A549 (cell line): Measurements from ENCODE around the gene UNKL. TPM values are rescaled to one million over a fixed set of nuclear protein-coding genes. Genes with fewer than 3 reads are reported as not detected.

ENCODE experiments used
- ATAC-seq, 2 experiments: fragments of 200-7000 bp in 1 of 2; fragments of >200 bp in 1 of 2; cut with Nextera tagmentation in 1 of 2; cut with Tn5 transposase in 1 of 2; 3 replicates each; pipeline versions ENCODE4 v1.8.0 to v1.9.1; 2018 to 2020; ENCODE audit warnings: mild to moderate bottlenecking in 1 of 2, moderate library complexity in 1 of 2
- CTCF ChIA-PET: fragments of 300-600 bp; sonication (Branson Sonifier 250); formaldehyde crosslinking; extraction: SDS; loops from one replicate; lab custom pipeline; 2021; ENCODE audit warnings: antibody characterized with exemption, inconsistent platforms; lab: Yijun Ruan, JAX
- POLR2A ChIA-PET: fragments of 350-600 bp; formaldehyde crosslinking; extraction: SDS; loops from one replicate; lab custom pipeline; 2021; ENCODE audit warnings: antibody characterized with exemption, inconsistent platforms; lab: Yijun Ruan, JAX
- DNase-seq, 2 experiments: peaks; one replicate each; pipeline versions ENCODE4 v3.0.0 to v3.0.0-alpha.2; 2011 to 2016; ENCODE audit warnings: low read depth in 1 of 2, low spot score in 1 of 2
- FAIRE-seq: peaks from 2 replicates; lab custom pipeline; 2011; peaks lifted over from hg19 to GRCh38; lab: Jason Lieb, UNC
- H3K27ac ChIP-seq, 2 experiments: fragments of >200 bp; sonication (Bioruptor Twin); formaldehyde crosslinking; 3 replicates each; pipeline ENCODE4 v1.5.1; 2016 to 2017
- H3K4me1 ChIP-seq: fragments of >200 bp; sonication (Bioruptor Twin); formaldehyde crosslinking; 3 replicates; pipeline ENCODE4 v1.6.1; 2016
- H3K4me2 ChIP-seq: fragments of >200 bp; sonication (Bioruptor Twin); formaldehyde crosslinking; 3 replicates; pipeline ENCODE4 v1.6.1; 2016
- H3K4me3 ChIP-seq: fragments of >200 bp; sonication (Bioruptor Twin); formaldehyde crosslinking; 3 replicates; pipeline ENCODE4 v1.5.1; 2016
- H3K9me3 ChIP-seq: fragments of >200 bp; sonication (Bioruptor Twin); formaldehyde crosslinking; 3 replicates; pipeline ENCODE4 v1.6.1; 2016
- CBX8 ChIP-seq: fragments of 200-600 bp; sonication (generic); IDR thresholded peaks from 2 replicates; pipeline ENCODE4 v1.6.1; 2016
- CHD4 ChIP-seq: fragments of 200-600 bp; sonication (generic); IDR thresholded peaks from 2 replicates; pipeline ENCODE4 v1.6.1; 2016; ENCODE audit warnings: antibody characterized with exemption, mild to moderate bottlenecking, borderline replicate concordance
- EHF ChIP-seq: fragments of 250-450 bp; sonication (Bioruptor Pico); IDR thresholded peaks from 2 replicates; pipeline ENCODE4 v1.5.0; 2020; ENCODE audit warnings: mild to moderate bottlenecking
- EHMT2 ChIP-seq: fragments of 200-600 bp; sonication (generic); IDR thresholded peaks from 2 replicates; pipeline ENCODE4 v1.6.1; 2016; ENCODE audit warnings: antibody characterized with exemption, low read depth, mild to moderate bottlenecking, moderate library complexity
- EP300 ChIP-seq, 2 experiments: fragments of >200 bp; sonication (Bioruptor Twin); formaldehyde crosslinking; IDR thresholded peaks; 2 replicates in 1 of 2; 3 replicates in 1 of 2; pipeline ENCODE4 v1.6.1; 2016 to 2017
- GATA3 ChIP-seq: IDR thresholded peaks from 2 replicates; pipeline ENCODE4 v1.6.1; 2012; ENCODE audit warnings: borderline replicate concordance
- KDM1A ChIP-seq: fragments of 200-600 bp; sonication (generic); IDR thresholded peaks from 2 replicates; pipeline ENCODE4 v1.6.1; 2016; ENCODE audit warnings: low read depth, mild to moderate bottlenecking
- NFE2L2 ChIP-seq: fragments of 150-350 bp; conservative IDR thresholded peaks from 2 replicates; pipeline ENCODE4 v1.6.1; 2014; ENCODE audit warnings: low read length
- RARB ChIP-seq: fragments of 250-450 bp; sonication (Bioruptor Pico); IDR thresholded peaks from 2 replicates; pipeline ENCODE4 v1.8.0; 2021; ENCODE audit warnings: mild to moderate bottlenecking, moderate library complexity
- RCOR1 ChIP-seq: fragments of 150-350 bp; IDR thresholded peaks from 2 replicates; pipeline ENCODE4 v1.6.1; 2014; ENCODE audit warnings: antibody characterized with exemption, low read length, low read depth
- RNF2 ChIP-seq: fragments of 200-600 bp; sonication (generic); IDR thresholded peaks from 2 replicates; pipeline ENCODE4 v1.6.1; 2016; ENCODE audit warnings: low read depth, mild to moderate bottlenecking, antibody characterized with exemption, moderate library complexity, borderline replicate concordance
- SMC3 ChIP-seq: fragments of >200 bp; sonication (Bioruptor Twin); formaldehyde crosslinking; IDR thresholded peaks from 3 replicates; pipeline ENCODE4 v1.6.1; 2018; ENCODE audit warnings: inconsistent platforms
- ZSCAN20 ChIP-seq: fragments of 250-450 bp; sonication (Bioruptor Pico); IDR thresholded peaks from 2 replicates; pipeline ENCODE4 v1.8.0; 2022; ENCODE audit warnings: mild to moderate bottlenecking, moderate library complexity
- WGBS: methylation state at CpG from one replicate; pipeline ENCODE4 v1.1.6; 2017; ENCODE audit errors: missing lambda C conversion rate; 5-methylcytosine and 5-hydroxymethylcytosine counted together
- polyA plus RNA-seq, 4 experiments: library from polyadenylated mRNA; depleted of rRNA in 3 of 4; stranded (reverse); fragments of >200 nt; fragmentation: RNase III in 1 of 4; extraction: RNeasy Plus Mini Kit Qiagen cat#74134 plus additional on column Dnase treatment in 1 of 4; gene quantifications; 2 replicates in 3 of 4; 3 replicates in 1 of 4; pipeline ENCODE4 v1.2.3, GENCODE V29; 2011 to 2017
- TF ChIP-seq, protein P1 (sequence below): fragments of 250-450 bp; sonication (Bioruptor Pico); IDR thresholded peaks from 2 replicates; pipeline ENCODE4 v1.5.0; 2020; ENCODE audit warnings: low read depth, mild to moderate bottlenecking, moderate library complexity
- TF ChIP-seq, protein P2 (sequence below): fragments of >200 bp; sonication (Bioruptor Twin); formaldehyde crosslinking; IDR thresholded peaks from 3 replicates; pipeline ENCODE4 v1.6.1; 2016
- TF ChIP-seq, protein P3 (sequence below): fragments of 150-350 bp; IDR thresholded peaks from 2 replicates; pipeline ENCODE4 v1.6.1; 2014; ENCODE audit warnings: low read depth, mild to moderate bottlenecking, low read length
- TF ChIP-seq, protein P4 (sequence below): fragments of 200-600 bp; sonication (generic); IDR thresholded peaks from 2 replicates; pipeline ENCODE4 v1.6.1; 2016; ENCODE audit warnings: antibody characterized with exemption, mild to moderate bottlenecking, moderate library complexity
- TF ChIP-seq, protein P5 (sequence below): fragments of 250-450 bp; sonication (Bioruptor Pico); IDR thresholded peaks from 2 replicates; pipeline ENCODE4 v1.5.0; 2021; ENCODE audit warnings: mild to moderate bottlenecking, moderate library complexity, borderline replicate concordance
- TF ChIP-seq, protein P6 (sequence below): fragments of >200 bp; sonication (Bioruptor Twin); formaldehyde crosslinking; IDR thresholded peaks from 3 replicates; pipeline ENCODE4 v1.5.1; 2016

UNKL gene
- polyA plus RNA-seq, 2 of the 4 experiments (the other 2 are of a cell fraction), result 20.7 to 37.6 TPM

DNA sequence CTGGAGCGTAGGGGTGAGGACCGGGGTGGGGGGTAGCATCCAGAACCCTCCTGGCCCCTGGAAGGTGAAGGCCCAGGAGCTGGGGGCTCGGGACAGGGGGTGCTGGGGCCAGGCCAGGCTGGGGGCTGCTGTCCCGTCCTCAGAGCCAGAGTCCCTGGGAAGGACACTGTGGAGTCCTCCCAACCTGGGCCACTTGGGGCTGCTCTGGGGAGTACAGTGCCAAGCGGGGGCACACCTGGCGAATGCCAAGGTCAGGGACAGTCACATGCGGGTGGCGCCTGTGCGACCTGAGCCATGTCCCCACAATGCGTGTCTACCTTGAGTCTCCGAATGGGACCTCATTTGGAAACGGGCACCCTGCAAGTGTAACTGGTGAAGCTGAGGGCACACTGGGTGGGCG, 15.1 kb upstream of the UNKL start:
- Histone ChIP-seq H3K4me2 (no peak overlapping the region), H3K9me3 (no peaks in the 10 kb centered on the region), H3K4me1 (peaks cover 10% of the 10 kb centered on the region; the same call in 2 of the 3 replicates), H3K27ac (no peak overlapping the region; a peak in 1 of 6 replicates), H3K4me3 (no peak overlapping the region)
- no peak for FAIRE-seq
- ChIA-PET CTCF (interaction anchor here (0.5 to 5.6 kb wide), 5 partner anchors 9 to 336 kb away, joined by 3 to 57 read pairs (median 5); partner anchors contain the start of genes CCDC154 and UQCC4), POLR2A (no interaction called here)
- no peak for ATAC-seq
- TF ChIP-seq NFE2L2 (no peak), ZSCAN20 (CRISPR knock-in tag) (no peak), EP300 (IDR thresholded peaks at IDR 0.05) (no peak), GATA3 (no peak), CHD4 (no peak), RARB (CRISPR knock-in tag) (no peak), RNF2 (no peak)
- TF ChIP-seq, protein P1, sequence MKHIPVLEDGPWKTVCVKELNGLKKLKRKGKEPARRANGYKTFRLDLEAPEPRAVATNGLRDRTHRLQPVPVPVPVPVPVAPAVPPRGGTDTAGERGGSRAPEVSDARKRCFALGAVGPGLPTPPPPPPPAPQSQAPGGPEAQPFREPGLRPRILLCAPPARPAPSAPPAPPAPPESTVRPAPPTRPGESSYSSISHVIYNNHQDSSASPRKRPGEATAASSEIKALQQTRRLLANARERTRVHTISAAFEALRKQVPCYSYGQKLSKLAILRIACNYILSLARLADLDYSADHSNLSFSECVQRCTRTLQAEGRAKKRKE (CRISPR knock-in tag), result no peak
- TF ChIP-seq, protein P2, sequence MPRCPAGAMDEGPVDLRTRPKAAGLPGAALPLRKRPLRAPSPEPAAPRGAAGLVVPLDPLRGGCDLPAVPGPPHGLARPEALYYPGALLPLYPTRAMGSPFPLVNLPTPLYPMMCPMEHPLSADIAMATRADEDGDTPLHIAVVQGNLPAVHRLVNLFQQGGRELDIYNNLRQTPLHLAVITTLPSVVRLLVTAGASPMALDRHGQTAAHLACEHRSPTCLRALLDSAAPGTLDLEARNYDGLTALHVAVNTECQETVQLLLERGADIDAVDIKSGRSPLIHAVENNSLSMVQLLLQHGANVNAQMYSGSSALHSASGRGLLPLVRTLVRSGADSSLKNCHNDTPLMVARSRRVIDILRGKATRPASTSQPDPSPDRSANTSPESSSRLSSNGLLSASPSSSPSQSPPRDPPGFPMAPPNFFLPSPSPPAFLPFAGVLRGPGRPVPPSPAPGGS, result no peak
- no peak for DNase-seq
- WGBS, result 82% methylated on average over 3 of the region's 13 CpGs

DNA sequence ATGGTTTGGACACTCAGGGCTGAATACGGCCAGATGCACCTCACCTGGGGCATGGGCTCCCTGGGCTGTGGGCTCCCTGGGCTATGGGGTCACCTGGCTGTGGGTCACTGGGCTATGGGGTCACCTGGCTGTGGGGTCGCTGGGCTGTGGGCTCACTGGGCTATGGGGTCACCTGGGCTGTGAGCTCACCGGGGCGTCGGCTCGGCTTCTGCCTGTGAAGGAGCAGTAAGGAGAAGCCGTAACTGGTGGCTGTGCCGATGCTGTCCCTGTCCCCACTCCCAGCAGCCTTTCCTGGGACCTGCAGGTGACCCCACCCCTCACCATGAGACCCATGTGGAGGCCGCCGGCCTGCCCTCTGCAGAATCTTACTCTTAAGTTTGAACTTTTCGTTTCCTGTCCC, 14.5 kb upstream of the UNKL start:
- CTCF ChIA-PET, result interaction anchor here (0.8 to 5.6 kb wide), 8 partner anchors 9 to 337 kb away, joined by 3 to 57 read pairs (median 4); partner anchors contain the start of genes CCDC154 and UQCC4
- TF ChIP-seq, protein P3, sequence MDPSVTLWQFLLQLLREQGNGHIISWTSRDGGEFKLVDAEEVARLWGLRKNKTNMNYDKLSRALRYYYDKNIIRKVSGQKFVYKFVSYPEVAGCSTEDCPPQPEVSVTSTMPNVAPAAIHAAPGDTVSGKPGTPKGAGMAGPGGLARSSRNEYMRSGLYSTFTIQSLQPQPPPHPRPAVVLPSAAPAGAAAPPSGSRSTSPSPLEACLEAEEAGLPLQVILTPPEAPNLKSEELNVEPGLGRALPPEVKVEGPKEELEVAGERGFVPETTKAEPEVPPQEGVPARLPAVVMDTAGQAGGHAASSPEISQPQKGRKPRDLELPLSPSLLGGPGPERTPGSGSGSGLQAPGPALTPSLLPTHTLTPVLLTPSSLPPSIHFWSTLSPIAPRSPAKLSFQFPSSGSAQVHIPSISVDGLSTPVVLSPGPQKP, result no peak
- TF ChIP-seq RNF2, result no peak
- TF ChIP-seq, protein P4, sequence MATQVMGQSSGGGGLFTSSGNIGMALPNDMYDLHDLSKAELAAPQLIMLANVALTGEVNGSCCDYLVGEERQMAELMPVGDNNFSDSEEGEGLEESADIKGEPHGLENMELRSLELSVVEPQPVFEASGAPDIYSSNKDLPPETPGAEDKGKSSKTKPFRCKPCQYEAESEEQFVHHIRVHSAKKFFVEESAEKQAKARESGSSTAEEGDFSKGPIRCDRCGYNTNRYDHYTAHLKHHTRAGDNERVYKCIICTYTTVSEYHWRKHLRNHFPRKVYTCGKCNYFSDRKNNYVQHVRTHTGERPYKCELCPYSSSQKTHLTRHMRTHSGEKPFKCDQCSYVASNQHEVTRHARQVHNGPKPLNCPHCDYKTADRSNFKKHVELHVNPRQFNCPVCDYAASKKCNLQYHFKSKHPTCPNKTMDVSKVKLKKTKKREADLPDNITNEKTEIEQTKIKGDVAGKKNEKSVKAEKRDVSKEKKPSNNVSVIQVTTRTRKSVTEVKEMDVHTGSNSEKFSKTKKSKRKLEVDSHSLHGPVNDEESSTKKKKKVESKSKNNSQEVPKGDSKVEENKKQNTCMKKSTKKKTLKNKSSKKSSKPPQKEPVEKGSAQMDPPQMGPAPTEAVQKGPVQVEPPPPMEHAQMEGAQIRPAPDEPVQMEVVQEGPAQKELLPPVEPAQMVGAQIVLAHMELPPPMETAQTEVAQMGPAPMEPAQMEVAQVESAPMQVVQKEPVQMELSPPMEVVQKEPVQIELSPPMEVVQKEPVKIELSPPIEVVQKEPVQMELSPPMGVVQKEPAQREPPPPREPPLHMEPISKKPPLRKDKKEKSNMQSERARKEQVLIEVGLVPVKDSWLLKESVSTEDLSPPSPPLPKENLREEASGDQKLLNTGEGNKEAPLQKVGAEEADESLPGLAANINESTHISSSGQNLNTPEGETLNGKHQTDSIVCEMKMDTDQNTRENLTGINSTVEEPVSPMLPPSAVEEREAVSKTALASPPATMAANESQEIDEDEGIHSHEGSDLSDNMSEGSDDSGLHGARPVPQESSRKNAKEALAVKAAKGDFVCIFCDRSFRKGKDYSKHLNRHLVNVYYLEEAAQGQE, result no peak
- no peak for TF ChIP-seq KDM1A
- TF ChIP-seq, protein P5, sequence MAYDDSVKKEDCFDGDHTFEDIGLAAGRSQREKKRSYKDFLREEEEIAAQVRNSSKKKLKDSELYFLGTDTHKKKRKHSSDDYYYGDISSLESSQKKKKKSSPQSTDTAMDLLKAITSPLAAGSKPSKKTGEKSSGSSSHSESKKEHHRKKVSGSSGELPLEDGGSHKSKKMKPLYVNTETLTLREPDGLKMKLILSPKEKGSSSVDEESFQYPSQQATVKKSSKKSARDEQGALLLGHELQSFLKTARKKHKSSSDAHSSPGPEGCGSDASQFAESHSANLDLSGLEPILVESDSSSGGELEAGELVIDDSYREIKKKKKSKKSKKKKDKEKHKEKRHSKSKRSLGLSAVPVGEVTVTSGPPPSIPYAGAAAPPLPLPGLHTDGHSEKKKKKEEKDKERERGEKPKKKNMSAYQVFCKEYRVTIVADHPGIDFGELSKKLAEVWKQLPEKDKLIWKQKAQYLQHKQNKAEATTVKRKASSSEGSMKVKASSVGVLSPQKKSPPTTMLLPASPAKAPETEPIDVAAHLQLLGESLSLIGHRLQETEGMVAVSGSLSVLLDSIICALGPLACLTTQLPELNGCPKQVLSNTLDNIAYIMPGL (CRISPR knock-in tag), result no peak
- TF ChIP-seq SMC3, result no peak
- TF ChIP-seq EHF (CRISPR knock-in tag), result no peak
- TF ChIP-seq, protein P6, sequence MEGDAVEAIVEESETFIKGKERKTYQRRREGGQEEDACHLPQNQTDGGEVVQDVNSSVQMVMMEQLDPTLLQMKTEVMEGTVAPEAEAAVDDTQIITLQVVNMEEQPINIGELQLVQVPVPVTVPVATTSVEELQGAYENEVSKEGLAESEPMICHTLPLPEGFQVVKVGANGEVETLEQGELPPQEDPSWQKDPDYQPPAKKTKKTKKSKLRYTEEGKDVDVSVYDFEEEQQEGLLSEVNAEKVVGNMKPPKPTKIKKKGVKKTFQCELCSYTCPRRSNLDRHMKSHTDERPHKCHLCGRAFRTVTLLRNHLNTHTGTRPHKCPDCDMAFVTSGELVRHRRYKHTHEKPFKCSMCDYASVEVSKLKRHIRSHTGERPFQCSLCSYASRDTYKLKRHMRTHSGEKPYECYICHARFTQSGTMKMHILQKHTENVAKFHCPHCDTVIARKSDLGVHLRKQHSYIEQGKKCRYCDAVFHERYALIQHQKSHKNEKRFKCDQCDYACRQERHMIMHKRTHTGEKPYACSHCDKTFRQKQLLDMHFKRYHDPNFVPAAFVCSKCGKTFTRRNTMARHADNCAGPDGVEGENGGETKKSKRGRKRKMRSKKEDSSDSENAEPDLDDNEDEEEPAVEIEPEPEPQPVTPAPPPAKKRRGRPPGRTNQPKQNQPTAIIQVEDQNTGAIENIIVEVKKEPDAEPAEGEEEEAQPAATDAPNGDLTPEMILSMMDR, result no peak
- no peak for TF ChIP-seq RCOR1
- no peak for TF ChIP-seq NFE2L2
- TF ChIP-seq EHMT2, result no peak
- TF ChIP-seq CBX8, result no peak
- Histone ChIP-seq H3K4me2 (peak overlapping the region; percentile 39), H3K4me3 (no peak overlapping the region), H3K9me3 (no peaks in the 10 kb centered on the region), H3K27ac (peak overlapping the region; percentile 47 to 71; a peak in 5 of 6 replicates), H3K4me1 (peaks cover 10% of the 10 kb centered on the region; the same call in 2 of the 3 replicates)
- 74% methylated on average over 10 of the region's 11 CpGs for WGBS
- DNase-seq, result no peak
- FAIRE-seq, result no peak
- ATAC-seq, result peak in 1 of 2 experiments; percentile 5; a peak in 2 of 6 replicates
- POLR2A ChIA-PET, result interaction anchor here (1.4 kb wide), 1 partner anchor 182 kb away, joined by 3 read pairs; no protein-coding TSS in a partner anchor
